B cell (primary cell): Measurements from ENCODE around the gene PLA2G1B. TPM values are rescaled to one million over a fixed set of nuclear protein-coding genes. Genes with fewer than 3 reads are reported as not detected.

Source experiments
- ATAC-seq: fragments of 200-7000 bp; cut with Tn5 transposase; one replicate; pipeline ENCODE4 v1.10.0; 2021; ENCODE audit warnings: low read depth, mild to moderate bottlenecking, moderate number of reproducible peaks, moderate library complexity
- CTCF ChIA-PET: fragments of 350-600 bp; sonication (Branson Sonifier 250); formaldehyde crosslinking; loops from one replicate; lab custom pipeline; 2021; ENCODE audit warnings: antibody characterized with exemption, inconsistent platforms; lab: Charles Lee
- POLR2A ChIA-PET: fragments of 350-600 bp; sonication (Branson Sonifier 250); formaldehyde crosslinking; loops from one replicate; lab custom pipeline; 2021; ENCODE audit warnings: antibody characterized with exemption; lab: Charles Lee
- DNase-seq: peaks from one replicate; pipeline ENCODE4 v3.0.0; 2013
- H2AFZ ChIP-seq: 2 replicates; pipeline ENCODE4 v1.6.1; 2012; ENCODE audit warnings: mild to moderate bottlenecking, low read depth, low read length; ENCODE audit not compliant: insufficient read depth, poor library complexity, severe bottlenecking
- H3K27ac ChIP-seq, 2 donors: 1 replicate in 1 of 2; 2 replicates in 1 of 2; pipeline ENCODE4 v1.5.1; 2012 to 2013; ENCODE audit warnings: low read length in 2 of 2, mild to moderate bottlenecking in 2 of 2, moderate library complexity in 1 of 2
- H3K27me3 ChIP-seq, 4 experiments: fragments of 200-600 bp in 1 of 4; sonication (generic) in 1 of 4; replicated peaks in 1 of 4; 1 replicate in 2 of 4; 2 replicates in 2 of 4; pipeline versions ENCODE4 v1.6.1 to v1.7.0; 2013 to 2016; ENCODE audit warnings: low read length in 3 of 4, mild to moderate bottlenecking in 2 of 4, mixed read lengths in 1 of 4, moderate library complexity in 1 of 4; ENCODE audit not compliant: insufficient read depth in 4 of 4, control insufficient read depth in 3 of 4; ENCODE audit errors: control extremely low read depth in 1 of 4
- H3K36me3 ChIP-seq, 2 experiments: replicated peaks in 1 of 2; 1 replicate in 1 of 2; 2 replicates in 1 of 2; pipeline versions ENCODE4 v1.6.1 to v1.7.1; 2013; ENCODE audit warnings: low read length in 1 of 2; ENCODE audit not compliant: insufficient read depth in 2 of 2, control insufficient read depth in 1 of 2; ENCODE audit errors: control extremely low read depth in 1 of 2, extremely low read depth in 1 of 2
- H3K4me1 ChIP-seq, 2 donors: fragments of 200-600 bp in 1 of 2; sonication (generic) in 1 of 2; 1 replicate in 1 of 2; 2 replicates in 1 of 2; pipeline versions ENCODE4 v1.5.1 to v1.6.1; 2013 to 2017; ENCODE audit warnings: low read length in 2 of 2; ENCODE audit not compliant: control insufficient read depth in 2 of 2, insufficient read depth in 2 of 2
- H3K4me2 ChIP-seq: replicated peaks from 2 replicates; pipeline ENCODE3; 2012; ENCODE audit warnings: mild to moderate bottlenecking, low read depth, low read length; ENCODE audit not compliant: poor library complexity, severe bottlenecking
- H3K4me3 ChIP-seq, 5 experiments: fragments of 200-600 bp in 1 of 5; sonication (generic) in 1 of 5; 1 replicate in 3 of 5; 2 replicates in 2 of 5; pipeline versions ENCODE4 v1.5.1 to v1.7.0; 2011 to 2016; ENCODE audit warnings: low read length in 4 of 5, mild to moderate bottlenecking in 4 of 5, low read depth in 2 of 5, control low read depth in 1 of 5, moderate library complexity in 1 of 5; ENCODE audit not compliant: insufficient read depth in 1 of 5; ENCODE audit errors: control extremely low read depth in 1 of 5, extremely low read depth in 1 of 5
- H3K79me2 ChIP-seq: fragments of 200-600 bp; sonication (generic); one replicate; pipeline ENCODE4 v1.6.0; 2016; ENCODE audit warnings: low read length; ENCODE audit not compliant: control insufficient read depth, insufficient read depth
- H3K9ac ChIP-seq: fragments of 200-600 bp; sonication (generic); 2 replicates; pipeline ENCODE4 v1.6.1; 2017; ENCODE audit warnings: mild to moderate bottlenecking, low read length, moderate library complexity
- H3K9me3 ChIP-seq, 3 donors: one replicate each; pipeline versions ENCODE4 v1.6.1 to v1.7.1; 2013; ENCODE audit warnings: low read length in 2 of 3; ENCODE audit not compliant: control insufficient read depth in 2 of 3, insufficient read depth in 1 of 3; ENCODE audit errors: control extremely low read depth in 1 of 3
- H4K20me1 ChIP-seq: 2 replicates; pipeline ENCODE4 v1.6.0; 2012; ENCODE audit warnings: mild to moderate bottlenecking, low read length; ENCODE audit not compliant: insufficient read depth, control insufficient read depth, poor library complexity, severe bottlenecking
- H3K27ac Mint-ChIP-seq: one replicate; pipeline ENCODE4 v1.8.0; 2021; ENCODE audit warnings: mixed read lengths
- H3K27me3 Mint-ChIP-seq: one replicate; pipeline ENCODE4 v1.8.0; 2021; ENCODE audit warnings: mixed read lengths
- H3K4me1 Mint-ChIP-seq: one replicate; pipeline ENCODE4 v1.8.0; 2021; ENCODE audit warnings: mixed read lengths
- H3K4me3 Mint-ChIP-seq: one replicate; pipeline ENCODE4 v1.8.0; 2021; ENCODE audit warnings: mixed read lengths
- H3K9me3 Mint-ChIP-seq: one replicate; pipeline ENCODE4 v1.8.0; 2022; ENCODE audit warnings: mixed read lengths; ENCODE audit not compliant: insufficient read depth
- EZH2 ChIP-seq: IDR thresholded peaks from 2 replicates; pipeline ENCODE4 v1.6.1; 2012; ENCODE audit warnings: borderline replicate concordance, low read depth, mild to moderate bottlenecking, moderate library complexity, low read length; ENCODE audit not compliant: insufficient read depth, poor library complexity, severe bottlenecking
- WGBS: methylation state at CpG from one replicate; pipeline ENCODE4 v1.1.5; 2013; ENCODE audit warnings: missing lambda C conversion rate; ENCODE audit not compliant: insufficient coverage; 5-methylcytosine and 5-hydroxymethylcytosine counted together
- intact Hi-C: fragments of 100-400 bp; cut with micrococcal nuclease; formaldehyde crosslinking; loops from one replicate; pipeline ENCODE4 v1.10.0; 2022
- polyA plus RNA-seq: library from polyadenylated mRNA; depleted of rRNA; stranded (reverse); fragments of >200 nt; gene quantifications from 2 replicates; pipeline ENCODE4 v1.2.3, GENCODE V29; 2012
- total RNA-seq, 2 donors: library from RNA; stranded (reverse); fragments of 120-200 nt in 1 of 2; gene quantifications; 1 replicate in 1 of 2; 2 replicates in 1 of 2; pipeline versions ENCODE4 v1.2.3 to v1.2.4, GENCODE V29; 2013 to 2022
- TF ChIP-seq, protein P1 (sequence below): fragments of 200-600 bp; IDR thresholded peaks from one replicate; pipeline ENCODE4 v1.8.0; 2022; ENCODE audit warnings: antibody characterized with exemption, mild to moderate bottlenecking

PLA2G1B gene
- total and polyA plus RNA-seq, 2 donors (not counting 1 experiment from before 2014, with no cell fraction given), result not detected

DNA sequence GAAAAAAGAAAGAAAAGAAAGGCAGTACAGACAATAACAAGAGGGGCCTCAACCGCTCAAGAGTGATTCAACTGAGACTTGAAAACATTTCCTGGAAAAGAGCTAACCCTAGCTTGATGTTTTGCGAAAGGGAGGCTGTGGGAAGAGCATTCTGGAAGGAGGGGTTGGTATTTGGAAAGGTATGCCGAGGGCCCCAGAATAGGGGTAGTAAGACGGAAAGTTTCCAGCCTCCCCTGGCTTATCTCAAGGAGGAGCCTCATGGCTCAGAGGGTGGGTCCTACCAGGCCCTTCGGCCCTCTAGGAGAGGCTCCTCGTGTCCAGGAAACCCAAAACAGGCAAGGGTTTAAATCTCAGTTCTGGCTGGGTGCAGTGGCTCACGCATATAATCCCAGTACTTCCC, 44.3 kb downstream of the PLA2G1B start:
- POLR2A ChIA-PET, result interaction anchor here (0.7 to 1.2 kb wide), 3 partner anchors 8 to 83 kb away, joined by 3 to 6 read pairs (median 4); partner anchors contain the start of gene RNU4-2
- Mint-ChIP-seq H3K27ac (no peak overlapping the region), H3K4me3 (no peak overlapping the region), H3K9me3 (no peaks in the 10 kb centered on the region), H3K27me3 (peaks cover 4% of the 10 kb centered on the region), H3K4me1 (peaks cover under 1% of the 10 kb centered on the region)
- no peak for TF ChIP-seq EZH2
- TF ChIP-seq, protein P1, sequence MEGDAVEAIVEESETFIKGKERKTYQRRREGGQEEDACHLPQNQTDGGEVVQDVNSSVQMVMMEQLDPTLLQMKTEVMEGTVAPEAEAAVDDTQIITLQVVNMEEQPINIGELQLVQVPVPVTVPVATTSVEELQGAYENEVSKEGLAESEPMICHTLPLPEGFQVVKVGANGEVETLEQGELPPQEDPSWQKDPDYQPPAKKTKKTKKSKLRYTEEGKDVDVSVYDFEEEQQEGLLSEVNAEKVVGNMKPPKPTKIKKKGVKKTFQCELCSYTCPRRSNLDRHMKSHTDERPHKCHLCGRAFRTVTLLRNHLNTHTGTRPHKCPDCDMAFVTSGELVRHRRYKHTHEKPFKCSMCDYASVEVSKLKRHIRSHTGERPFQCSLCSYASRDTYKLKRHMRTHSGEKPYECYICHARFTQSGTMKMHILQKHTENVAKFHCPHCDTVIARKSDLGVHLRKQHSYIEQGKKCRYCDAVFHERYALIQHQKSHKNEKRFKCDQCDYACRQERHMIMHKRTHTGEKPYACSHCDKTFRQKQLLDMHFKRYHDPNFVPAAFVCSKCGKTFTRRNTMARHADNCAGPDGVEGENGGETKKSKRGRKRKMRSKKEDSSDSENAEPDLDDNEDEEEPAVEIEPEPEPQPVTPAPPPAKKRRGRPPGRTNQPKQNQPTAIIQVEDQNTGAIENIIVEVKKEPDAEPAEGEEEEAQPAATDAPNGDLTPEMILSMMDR, result no peak
- Histone ChIP-seq H3K9ac (no peak overlapping the region), H4K20me1 (no peaks in the 10 kb centered on the region), H3K4me2 (no peak overlapping the region), H3K4me3 (no peak overlapping the region), H3K27me3 (peaks cover 0 to 2% (median 0%) of the 10 kb centered on the region in 4 experiments), H3K9me3 (peaks cover 0 to 5% (median 0%) of the 10 kb centered on the region in 3 donors), H3K36me3 (no peaks in the 10 kb centered on the region), H2AFZ (no peak overlapping the region), H3K79me2 (no peaks in the 10 kb centered on the region), H3K4me1 (no peaks in the 10 kb centered on the region), H3K27ac (no peak overlapping the region)
- intact Hi-C loops, result no loop called here
- WGBS, result 94% methylated on average over 7 of the region's 7 CpGs
- CTCF ChIA-PET, result no interaction called here
- DNase-seq, result no peak
- ATAC-seq, result no peak

DNA sequence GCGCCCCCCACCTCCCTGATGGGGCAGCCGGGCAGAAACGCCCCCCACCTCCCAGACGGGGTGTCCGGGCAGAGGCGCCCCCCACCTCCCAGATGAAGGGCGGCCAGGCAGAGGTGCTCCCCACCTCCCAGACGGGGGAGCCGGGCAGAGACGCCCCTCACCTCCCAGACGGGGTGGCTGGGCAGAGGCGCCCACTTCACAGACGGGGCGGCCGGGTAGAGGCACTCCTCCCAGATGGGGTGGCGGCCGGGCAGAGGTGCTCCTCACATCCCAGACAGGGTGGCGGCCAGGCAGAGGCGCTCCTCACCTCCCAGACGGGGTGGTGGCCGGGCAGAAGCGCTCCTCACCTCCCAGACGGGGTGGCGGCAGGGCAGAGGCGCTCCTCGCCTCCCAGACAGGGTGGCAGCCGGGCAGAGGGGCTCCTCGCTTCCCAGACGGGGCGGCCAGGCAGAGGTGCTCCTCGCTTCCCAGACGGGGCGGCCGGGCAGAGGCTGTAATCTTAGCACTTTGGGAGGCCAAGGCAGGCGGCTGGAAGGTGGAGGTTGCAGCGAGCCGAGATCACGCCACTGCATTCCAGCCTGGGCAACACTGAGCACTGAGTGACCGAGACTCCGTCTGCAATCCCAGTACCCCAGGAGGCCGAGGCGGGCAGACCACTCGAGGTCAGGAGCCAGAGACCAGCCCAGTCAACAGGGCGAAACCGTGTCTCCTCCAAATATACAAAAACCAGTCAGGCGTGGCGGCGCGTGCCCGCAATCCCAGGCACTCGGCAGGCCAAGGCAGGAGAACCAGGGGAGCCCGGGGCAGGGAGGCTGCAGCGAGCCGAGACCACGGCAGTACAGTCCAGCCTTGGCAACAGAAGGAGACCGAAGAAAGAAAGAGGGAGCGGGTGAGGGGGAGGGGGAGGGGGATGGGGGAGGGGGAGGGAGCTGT, 49.2 kb downstream of the PLA2G1B start:
- CTCF ChIA-PET, result no interaction called here
- H3K36me3 ChIP-seq, result no peaks in the 10 kb centered on the region
- peaks cover 0 to 7% (median 1%) of the 10 kb centered on the region in 4 experiments for H3K27me3 ChIP-seq
- H3K4me2 ChIP-seq, result no peak overlapping the region
- DNase-seq (no peak), ATAC-seq (no peak)
- H3K27me3 Mint-ChIP-seq, result peaks cover 4% of the 10 kb centered on the region
- intact Hi-C loops, result no loop called here
- POLR2A ChIA-PET, result no interaction called here
- H3K4me1 ChIP-seq, result no peaks in the 10 kb centered on the region
- 97% methylated on average over 41 of the region's 57 CpGs for WGBS
- no peak overlapping the region for H3K27ac ChIP-seq
- H3K4me3 ChIP-seq, result no peak overlapping the region
- no peaks in the 10 kb centered on the region for H4K20me1 ChIP-seq
- no peaks in the 10 kb centered on the region for H3K79me2 ChIP-seq
- H3K9ac ChIP-seq, result no peak overlapping the region
- no peak overlapping the region for H2AFZ ChIP-seq
- TF ChIP-seq EZH2, result no peak
- TF ChIP-seq, protein P1, result no peak
- H3K9me3 Mint-ChIP-seq, result no peaks in the 10 kb centered on the region
- H3K4me3 Mint-ChIP-seq, result no peak overlapping the region
- H3K4me1 Mint-ChIP-seq, result no peaks in the 10 kb centered on the region
- H3K27ac Mint-ChIP-seq, result no peak overlapping the region
- H3K9me3 ChIP-seq, result peaks cover 0 to 14% (median 0%) of the 10 kb centered on the region in 3 donors
